Measurements from ENCODE around the gene TNKS2.
A peak's percentile ranks its signal among the peaks of the same experiment; 100 is the strongest.
"Not testable (repeated sequence)": the region's sequence is repeated elsewhere in the genome, so short reads cannot be mapped to it uniquely, and the experiment has no call there.

The TNKS2 gene

DNA sequence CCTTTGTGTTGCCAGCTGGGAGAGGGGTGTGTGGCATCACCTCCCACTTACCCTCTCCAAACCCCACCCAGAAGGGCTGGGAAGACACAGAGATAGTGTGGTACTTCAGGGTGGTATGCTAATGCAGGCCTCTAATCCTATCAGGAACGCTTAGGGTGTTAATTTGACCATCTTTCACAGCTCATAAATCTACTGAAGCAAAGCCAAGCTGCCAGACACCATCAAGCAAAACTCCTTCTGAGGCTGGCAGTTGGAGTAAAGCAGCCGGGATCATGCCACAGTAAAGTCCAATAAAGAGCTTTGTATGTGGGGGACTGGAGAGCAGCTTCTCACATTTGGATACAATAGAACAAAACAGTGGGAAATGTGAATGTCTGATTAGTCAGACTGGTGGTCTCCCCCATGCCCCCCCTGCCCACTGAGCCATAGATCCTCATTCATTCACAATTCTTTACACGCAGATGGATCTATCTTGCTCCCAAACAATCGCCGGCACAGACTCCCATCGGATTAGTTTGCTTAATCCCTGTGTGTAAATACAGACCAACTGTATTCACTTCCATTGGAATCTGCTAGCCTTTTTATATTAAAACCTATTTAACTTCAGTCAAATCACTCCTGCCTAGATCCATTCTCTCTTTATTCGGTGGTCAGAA lies 81.4 kb downstream of the TNKS2 start:
- DNase-seq, result no peak

- DNase-seq, result no peak
These were observed 82.1 kb downstream of the TNKS2 start for GRCh38 chr10:91880310-91880709.

DNA sequence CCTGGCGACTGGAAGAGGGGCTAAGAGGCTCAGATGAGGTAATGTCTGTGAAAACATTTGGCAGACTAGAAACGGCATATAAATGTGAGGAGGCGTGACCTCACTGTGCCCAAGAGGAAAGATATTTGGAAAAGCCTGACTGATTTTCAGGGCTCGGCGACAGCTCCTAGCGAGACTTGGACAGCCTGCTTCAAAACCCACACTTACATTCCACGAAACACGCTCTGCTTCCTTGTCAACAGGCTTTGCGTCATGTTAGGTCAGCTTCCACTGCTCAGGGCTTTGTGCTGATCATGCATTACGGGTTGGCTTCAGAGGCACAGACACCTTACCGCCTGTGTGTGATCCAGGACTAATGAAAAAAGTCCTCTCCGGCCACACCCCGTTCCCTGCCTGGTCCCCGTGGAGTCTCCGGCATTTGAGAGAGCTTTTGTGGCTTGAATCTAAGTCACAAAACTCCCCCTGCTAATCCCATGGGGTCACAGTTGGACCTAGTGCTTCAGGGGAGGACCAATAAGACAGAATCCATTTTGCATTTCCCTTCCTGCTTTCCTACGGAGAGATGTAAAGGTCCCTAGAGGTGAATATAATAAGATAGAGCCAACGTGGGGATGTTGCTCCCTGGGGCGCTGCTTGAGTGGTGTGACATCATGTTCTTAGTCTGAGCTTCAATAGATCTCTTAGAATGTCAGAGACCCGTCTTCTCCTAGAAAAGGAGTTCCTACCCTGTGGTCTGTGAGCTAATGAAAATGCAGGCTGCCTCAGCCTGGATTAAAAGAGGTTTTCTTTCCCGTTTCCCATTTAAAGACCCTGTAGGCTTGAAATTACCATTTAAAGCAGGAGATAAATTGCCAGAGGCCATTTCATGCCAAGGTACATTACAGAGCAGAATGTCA lies 85.6 kb downstream of the TNKS2 start:
- DNase-seq, result peak; percentile 60

DNA sequence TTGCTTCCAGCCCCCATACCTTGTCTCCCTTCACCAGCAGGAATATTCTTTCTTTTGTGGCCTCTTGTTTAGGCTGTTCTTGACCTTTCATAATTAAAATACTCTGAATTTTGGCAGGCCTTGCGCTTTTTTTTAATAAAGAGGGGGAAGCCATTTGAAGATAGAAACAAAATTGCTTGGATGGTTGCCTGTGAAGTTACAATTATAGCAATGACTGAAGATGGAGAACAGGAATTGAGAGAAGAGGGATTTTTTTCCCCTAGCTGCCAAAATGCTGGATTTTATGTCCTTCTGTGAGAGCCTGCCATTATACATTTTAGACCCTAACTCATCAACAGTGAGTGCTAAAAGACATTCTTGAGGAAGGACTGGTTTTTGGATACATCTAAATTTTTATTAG lies 86.3 kb downstream of the TNKS2 start:
- no peak for DNase-seq

DNA sequence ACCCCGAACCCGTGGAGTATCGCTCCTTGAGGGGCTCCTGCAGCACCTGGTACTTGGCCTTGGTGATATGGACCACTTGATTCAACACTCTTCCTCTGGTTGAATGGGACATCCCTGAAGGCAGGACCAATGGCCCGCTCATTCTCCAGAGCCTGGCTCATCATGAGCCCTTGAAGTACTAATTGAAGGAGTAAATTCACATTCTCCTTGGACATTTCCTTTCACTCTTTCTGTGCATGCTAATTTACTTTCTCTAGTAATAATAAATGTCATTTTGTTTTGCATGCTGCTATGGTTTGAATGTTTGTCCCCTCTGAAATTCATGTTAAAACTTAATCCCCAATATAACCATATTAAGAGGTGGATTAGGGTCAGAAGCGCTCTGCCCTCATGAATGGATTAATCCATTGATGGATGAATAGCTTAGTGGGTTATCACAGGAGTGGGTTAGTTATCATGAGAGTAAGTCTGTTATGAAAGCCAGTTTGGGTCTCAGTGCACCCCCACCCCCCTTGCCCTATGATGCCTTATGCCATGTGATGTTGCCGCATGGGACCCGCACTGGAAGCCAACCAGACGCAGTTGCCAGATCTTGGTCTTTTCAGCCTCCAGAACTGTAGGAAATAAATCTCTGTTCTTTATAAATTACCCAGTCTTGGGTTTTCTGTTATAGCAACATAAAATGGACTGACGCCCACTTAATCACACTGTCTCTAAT lies 87.3 kb downstream of the TNKS2 start:
- DNase-seq, result no peak

DNA sequence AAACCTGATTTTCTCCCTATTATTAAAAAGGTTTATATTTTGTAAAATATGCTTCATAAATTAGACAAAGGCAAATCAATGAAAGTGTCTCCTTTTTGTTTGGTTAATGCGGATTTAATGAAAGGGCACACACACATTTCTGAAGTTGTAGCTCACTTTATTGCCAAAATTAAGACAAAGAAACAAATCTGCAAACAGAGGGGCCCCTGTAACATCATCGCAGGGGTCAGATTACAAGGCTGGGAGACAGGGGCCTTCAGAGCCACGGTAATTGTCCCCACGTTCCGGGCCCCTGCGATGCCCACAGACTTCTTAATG lies 88.7 kb downstream of the TNKS2 start:
- no peak for DNase-seq

GRCh38 chr10:91887272-91888076 lies 89.2 kb downstream of the TNKS2 start:
- no peak for DNase-seq

- DNase-seq, result no peak
These were observed 93.1 kb downstream of the TNKS2 start for GRCh38 chr10:91891125-91892001.

DNA sequence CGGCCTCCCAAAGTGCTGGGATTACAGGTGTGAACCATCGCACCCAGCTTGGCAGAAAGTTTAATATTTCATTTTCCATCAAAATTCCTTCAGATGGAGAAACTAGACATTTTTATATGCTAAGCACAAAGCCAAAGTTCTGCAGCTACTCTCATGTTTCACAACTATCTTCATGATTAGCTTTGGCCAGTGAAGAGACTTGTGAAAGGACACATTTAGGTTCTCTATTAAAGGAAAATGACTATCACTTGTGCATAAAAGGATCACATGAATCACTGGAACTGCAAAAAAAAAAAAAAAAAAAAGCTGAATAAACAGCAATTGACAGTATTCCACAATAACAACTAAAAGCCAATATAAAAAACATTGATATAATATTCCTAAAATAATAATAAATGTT lies 94.8 kb downstream of the TNKS2 start:
- no peak for DNase-seq

DNA sequence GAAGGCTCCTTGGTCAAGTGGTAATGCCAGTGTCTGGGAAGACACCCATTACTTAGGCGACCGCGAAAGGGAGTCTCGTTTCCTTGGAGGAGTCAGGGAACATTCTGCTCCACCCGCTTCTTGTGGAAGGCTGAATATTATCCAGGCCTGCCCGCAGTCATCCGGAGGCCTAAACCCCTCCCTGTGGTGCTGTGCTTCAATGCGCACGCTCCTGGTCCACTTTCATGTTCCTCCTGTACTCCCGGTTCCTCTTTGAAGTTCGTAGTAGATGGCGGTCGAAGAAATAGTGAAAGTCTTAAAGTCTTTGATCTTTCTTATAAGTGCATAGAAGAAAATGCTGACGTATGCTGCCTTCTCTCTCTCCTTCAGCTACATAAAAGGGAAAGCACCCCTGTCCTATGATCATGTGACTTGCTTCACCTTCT lies 96.0 kb downstream of the TNKS2 start:
- not testable (repeated sequence) for DNase-seq

GRCh38 chr10:91896212-91896756 lies 98.1 kb downstream of the TNKS2 start:
- DNase-seq, result no peak

- no peak for DNase-seq
These were observed 99.2 kb downstream of the TNKS2 start for GRCh38 chr10:91897421-91897820.

DNA sequence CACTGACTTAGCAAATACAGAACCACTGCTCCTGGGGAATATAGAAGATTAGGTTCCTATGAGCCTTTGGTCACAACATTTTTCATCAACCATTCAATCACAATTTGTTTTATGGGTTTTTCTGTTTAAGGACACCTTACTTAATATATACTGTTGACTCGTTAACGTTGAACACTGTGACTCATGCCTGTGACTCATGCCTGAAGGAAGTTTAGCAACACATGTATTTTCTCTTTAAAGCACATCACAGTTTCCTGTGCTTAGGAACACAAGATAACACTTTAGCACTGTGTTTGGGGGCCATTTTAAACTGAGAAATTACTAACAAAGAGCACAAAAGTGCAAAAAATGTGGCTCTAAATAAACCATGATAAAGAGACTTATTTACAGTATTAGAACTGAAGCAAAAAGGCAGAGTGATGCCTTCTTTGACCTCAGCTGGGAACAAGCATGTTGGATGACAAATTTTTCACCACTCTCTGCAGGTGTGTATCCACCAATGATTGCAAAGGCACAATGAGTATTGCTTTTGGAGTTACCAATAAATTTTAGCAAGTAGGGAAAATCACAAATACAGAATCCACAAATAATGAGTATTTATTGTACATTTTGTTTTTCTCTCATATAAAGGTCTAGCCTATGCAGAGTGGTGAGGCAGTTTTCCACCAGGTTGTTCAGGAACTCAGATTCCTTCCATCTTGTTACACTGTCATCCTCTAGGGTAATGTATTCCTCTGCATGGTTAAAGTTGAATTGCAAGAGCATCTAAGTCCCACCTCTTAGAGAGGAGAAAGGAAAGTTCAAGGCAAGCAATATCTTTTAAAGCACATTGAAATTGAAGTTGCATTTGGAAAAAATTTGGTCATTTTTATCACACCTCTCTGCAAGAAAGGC lies 103.8 kb downstream of the TNKS2 start:
- DNase-seq, result peak; percentile 70

DNA sequence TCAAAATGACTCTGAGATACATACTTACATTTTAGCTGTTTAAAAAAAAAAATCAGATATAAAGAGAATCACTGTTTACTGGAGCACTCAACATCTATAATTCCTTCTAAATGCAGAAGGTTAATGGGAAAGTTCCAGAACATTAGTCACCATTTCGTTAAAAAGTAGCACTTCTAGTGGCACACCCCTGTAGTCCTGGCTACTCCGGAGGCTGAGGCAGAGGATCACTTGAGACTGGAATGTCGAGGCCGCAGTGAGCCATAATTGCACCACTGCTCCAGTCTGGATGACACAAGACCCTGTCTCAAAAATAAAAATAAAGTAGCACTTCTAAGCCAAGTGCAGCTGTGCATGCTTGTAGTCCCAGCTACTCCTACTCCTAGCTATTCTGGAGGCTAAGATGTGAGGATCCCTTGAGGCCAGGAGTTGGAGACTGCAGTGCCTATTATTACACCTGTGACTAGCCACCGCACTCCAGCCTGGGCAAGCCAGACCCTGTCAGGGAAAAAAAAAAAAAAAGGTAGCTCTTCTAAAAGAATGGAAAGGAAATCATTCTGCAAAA lies 108.9 kb downstream of the TNKS2 start:
- no peak for DNase-seq

GRCh38 chr10:91907914-91908336 lies 109.7 kb downstream of the TNKS2 start:
- DNase-seq, result no peak

- no peak for DNase-seq
These were observed 110.3 kb downstream of the TNKS2 start for GRCh38 chr10:91908337-91909116.

GRCh38 chr10:91909117-91909677 lies 111.0 kb downstream of the TNKS2 start, which contains the start of gene FGFBP3:
TSS of gene FGFBP3 (minus strand) at chr10:91909486. CDS start at chr10:91908969, 517 bp downstream.
- DNase-seq, result peak; percentile 33

DNA sequence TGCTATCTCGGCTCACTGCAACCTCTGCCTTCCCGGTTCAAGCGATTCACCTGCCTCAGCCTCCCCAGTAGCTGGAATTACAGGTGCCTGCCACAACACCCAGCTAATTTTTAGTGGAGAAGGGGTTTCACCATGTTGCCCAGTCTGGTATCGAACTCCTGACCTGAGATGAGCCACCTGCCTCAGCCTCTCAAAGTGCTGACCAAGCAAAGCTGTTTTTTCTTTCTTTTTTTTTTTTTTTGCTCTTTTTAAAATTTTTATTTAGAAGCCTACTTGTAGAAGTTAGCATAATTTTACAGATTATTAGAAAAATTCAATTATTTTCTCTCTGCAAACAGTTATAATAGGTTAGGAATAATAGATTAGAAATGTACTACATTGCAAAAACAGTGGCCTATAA lies 112.2 kb downstream of the TNKS2 start:
- DNase-seq, result no peak
